Measurements from ENCODE around the gene KCNQ1. TPM values are rescaled to one million over a fixed set of nuclear protein-coding genes. Genes with fewer than 3 reads are reported as not detected.
A peak's percentile ranks its signal among the peaks of the same experiment; 100 is the strongest.

KCNQ1 gene
- total and polyA plus RNA-seq, 2 of the 13 experiments (the other 11 are each of a cell fraction or from before 2014, with no cell fraction given) = 0.02 to 0.08 TPM

DNA sequence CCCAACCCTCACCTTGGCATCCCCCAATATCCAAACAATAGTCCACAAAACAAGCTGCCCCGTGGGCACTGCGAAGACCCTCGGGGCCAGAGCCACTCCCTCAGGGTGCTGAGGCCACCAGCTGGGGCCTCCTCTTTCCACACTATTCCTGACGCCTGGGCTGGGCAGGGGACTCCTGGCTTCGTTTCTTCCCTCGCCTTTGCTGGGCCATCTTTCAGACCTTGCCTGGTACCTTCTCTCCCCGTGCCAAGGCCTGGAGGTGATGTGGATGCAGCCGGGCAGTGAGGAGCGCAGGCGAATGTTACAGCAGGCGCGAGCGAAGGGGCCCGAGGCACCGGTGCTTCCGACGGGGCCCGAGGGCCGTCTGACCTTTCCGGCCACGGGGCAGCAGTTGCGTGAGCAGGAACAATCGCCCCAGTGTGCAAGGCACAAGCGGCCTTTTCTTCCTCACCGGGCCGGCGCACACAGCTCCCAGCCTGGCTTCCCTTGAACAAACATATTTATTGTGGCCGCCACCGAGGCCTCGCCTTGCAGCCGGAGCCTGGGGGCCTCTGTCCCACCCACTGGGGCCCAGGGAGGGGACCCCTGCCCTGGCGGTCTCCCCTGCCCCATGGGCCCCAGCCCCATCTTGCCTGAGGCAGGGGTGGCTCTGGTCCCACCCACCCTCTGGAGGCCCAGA, 287.6 kb downstream of the KCNQ1 start (continued):
- TF ChIP-seq, protein P1, sequence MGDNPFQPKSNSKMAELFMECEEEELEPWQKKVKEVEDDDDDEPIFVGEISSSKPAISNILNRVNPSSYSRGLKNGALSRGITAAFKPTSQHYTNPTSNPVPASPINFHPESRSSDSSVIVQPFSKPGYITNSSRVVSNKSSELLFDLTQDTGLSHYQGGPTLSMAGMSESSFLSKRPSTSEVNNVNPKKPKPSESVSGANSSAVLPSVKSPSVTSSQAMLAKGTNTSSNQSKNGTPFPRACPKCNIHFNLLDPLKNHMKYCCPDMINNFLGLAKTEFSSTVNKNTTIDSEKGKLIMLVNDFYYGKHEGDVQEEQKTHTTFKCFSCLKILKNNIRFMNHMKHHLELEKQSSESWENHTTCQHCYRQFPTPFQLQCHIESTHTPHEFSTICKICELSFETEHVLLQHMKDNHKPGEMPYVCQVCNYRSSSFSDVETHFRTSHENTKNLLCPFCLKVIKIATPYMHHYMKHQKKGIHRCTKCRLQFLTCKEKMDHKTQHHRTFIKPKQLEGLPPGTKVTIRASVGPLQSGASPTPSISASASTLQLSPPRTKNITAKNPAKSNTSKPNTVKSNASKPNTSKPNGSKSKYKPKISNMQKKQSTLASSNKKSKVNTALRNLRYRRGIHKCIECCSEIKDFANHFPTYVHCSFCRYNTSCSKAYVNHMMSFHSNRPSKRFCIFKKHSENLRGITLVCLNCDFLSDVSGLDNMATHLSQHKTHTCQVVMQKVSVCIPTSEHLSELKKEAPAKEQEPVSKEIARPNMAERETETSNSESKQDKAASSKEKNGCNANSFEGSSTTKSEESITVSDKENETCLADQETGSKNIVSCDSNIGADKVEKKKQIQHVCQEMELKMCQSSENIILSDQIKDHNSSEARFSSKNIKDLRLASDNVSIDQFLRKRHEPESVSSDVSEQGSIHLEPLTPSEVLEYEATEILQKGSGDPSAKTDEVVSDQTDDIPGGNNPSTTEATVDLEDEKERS (CRISPR knock-in tag; IDR thresholded peaks at IDR 0.05) = no peak
- TF ChIP-seq SALL2 (CRISPR knock-in tag; IDR thresholded peaks at IDR 0.05) (peak; percentile 84), IRF1 (CRISPR knock-in tag; IDR thresholded peaks at IDR 0.05; ENCODE audit: low read depth) (no peak), ATM (IDR thresholded peaks at IDR 0.05; ENCODE audit: borderline replicate concordance) (no peak), GPBP1L1 (CRISPR knock-in tag; IDR thresholded peaks at IDR 0.05) (no peak), ZNF781 (CRISPR knock-in tag; IDR thresholded peaks at IDR 0.05; ENCODE audit: borderline replicate concordance, not compliant biosample characterization) (no peak), ZNF530 (CRISPR knock-in tag; IDR thresholded peaks at IDR 0.05; ENCODE audit: low read depth) (no peak), RAD21 (CRISPR knock-in tag; IDR thresholded peaks at IDR 0.05) (peak; percentile 61), GTF3A (CRISPR knock-in tag; conservative IDR thresholded peaks at IDR 0.05) (no peak), ZNF431 (CRISPR knock-in tag; IDR thresholded peaks at IDR 0.05; ENCODE audit: borderline replicate concordance, low read depth) (no peak; the same call in 1 of the 2 replicates), FOXA3 (CRISPR knock-in tag; IDR thresholded peaks at IDR 0.05) (peak; percentile 86), ZNF557 (CRISPR knock-in tag; IDR thresholded peaks at IDR 0.05) (no peak), ZNF441 (CRISPR knock-in tag; IDR thresholded peaks at IDR 0.05; ENCODE audit: borderline replicate concordance) (peak; percentile 68; the same call in 1 of the 2 replicates), HNRNPK (IDR thresholded peaks at IDR 0.05; ENCODE audit: low read depth, low read length, poor library complexity, severe bottlenecking) (no peak), SP2 (CRISPR knock-in tag; IDR thresholded peaks at IDR 0.05) (no peak), ZNF569 (CRISPR knock-in tag; IDR thresholded peaks at IDR 0.05; ENCODE audit: borderline replicate concordance) (no peak), MXD4 (CRISPR knock-in tag; IDR thresholded peaks at IDR 0.05) (peak; percentile 35; the same call in 1 of the 2 replicates), FOXA1 (IDR thresholded peaks at IDR 0.05) (no peak), FOXA1 (CRISPR knock-in tag; IDR thresholded peaks at IDR 0.05) (peak; percentile 76), GPN1 (CRISPR knock-in tag; IDR thresholded peaks at IDR 0.05; ENCODE audit: borderline replicate concordance) (no peak; the same call in 1 of the 2 replicates)
- TF ChIP-seq, protein P2, sequence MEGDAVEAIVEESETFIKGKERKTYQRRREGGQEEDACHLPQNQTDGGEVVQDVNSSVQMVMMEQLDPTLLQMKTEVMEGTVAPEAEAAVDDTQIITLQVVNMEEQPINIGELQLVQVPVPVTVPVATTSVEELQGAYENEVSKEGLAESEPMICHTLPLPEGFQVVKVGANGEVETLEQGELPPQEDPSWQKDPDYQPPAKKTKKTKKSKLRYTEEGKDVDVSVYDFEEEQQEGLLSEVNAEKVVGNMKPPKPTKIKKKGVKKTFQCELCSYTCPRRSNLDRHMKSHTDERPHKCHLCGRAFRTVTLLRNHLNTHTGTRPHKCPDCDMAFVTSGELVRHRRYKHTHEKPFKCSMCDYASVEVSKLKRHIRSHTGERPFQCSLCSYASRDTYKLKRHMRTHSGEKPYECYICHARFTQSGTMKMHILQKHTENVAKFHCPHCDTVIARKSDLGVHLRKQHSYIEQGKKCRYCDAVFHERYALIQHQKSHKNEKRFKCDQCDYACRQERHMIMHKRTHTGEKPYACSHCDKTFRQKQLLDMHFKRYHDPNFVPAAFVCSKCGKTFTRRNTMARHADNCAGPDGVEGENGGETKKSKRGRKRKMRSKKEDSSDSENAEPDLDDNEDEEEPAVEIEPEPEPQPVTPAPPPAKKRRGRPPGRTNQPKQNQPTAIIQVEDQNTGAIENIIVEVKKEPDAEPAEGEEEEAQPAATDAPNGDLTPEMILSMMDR (CRISPR knock-in tag; IDR thresholded peaks at IDR 0.05) = no peak
- TF ChIP-seq, protein P3, sequence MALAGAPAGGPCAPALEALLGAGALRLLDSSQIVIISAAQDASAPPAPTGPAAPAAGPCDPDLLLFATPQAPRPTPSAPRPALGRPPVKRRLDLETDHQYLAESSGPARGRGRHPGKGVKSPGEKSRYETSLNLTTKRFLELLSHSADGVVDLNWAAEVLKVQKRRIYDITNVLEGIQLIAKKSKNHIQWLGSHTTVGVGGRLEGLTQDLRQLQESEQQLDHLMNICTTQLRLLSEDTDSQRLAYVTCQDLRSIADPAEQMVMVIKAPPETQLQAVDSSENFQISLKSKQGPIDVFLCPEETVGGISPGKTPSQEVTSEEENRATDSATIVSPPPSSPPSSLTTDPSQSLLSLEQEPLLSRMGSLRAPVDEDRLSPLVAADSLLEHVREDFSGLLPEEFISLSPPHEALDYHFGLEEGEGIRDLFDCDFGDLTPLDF (CRISPR knock-in tag; IDR thresholded peaks at IDR 0.05) = 0 out of 2 replicates have a peak, but pooled peaks have one; percentile 28

Measured in HepG2 (cell line).